ENCODE measurements around the gene NUDT19.
"Not testable (repeated sequence)": the region's sequence is repeated elsewhere in the genome, so short reads cannot be mapped to it uniquely, and the experiment has no call there.

NUDT19 gene

GRCh38 chr19:32691291-32691951, at the start of gene NUDT19:
Gene NUDT19 (plus strand): TSS chr19:32691821. CDS start chr19:32691961, 140 bp downstream.
- DNase-seq (ENCODE audit: low spot score): peak; percentile 79

- no peak for DNase-seq (ENCODE audit: low spot score)
Observed at GRCh38 chr19:32642771-32643170, 48.9 kb upstream of the NUDT19 start.

GRCh38 chr19:32646556-32646955, 45.1 kb upstream of the NUDT19 start:
- DNase-seq (ENCODE audit: low spot score): no peak

GRCh38 chr19:32647361-32647760, 44.3 kb upstream of the NUDT19 start:
- DNase-seq (ENCODE audit: low spot score): no peak

GRCh38 chr19:32649751-32650150, 41.9 kb upstream of the NUDT19 start:
- no peak for DNase-seq (ENCODE audit: low spot score)

GRCh38 chr19:32650671-32651070, 41.0 kb upstream of the NUDT19 start:
- no peak for DNase-seq (ENCODE audit: low spot score)

- DNase-seq (ENCODE audit: low spot score): peak; percentile 45
Observed at GRCh38 chr19:32651729-32652140, 39.9 kb upstream of the NUDT19 start.

- not testable (repeated sequence) for DNase-seq (ENCODE audit: low spot score)
Observed at GRCh38 chr19:32652331-32652730, 39.3 kb upstream of the NUDT19 start.

- DNase-seq (ENCODE audit: low spot score): no peak
Observed at GRCh38 chr19:32652894-32653598, 38.6 kb upstream of the NUDT19 start.

GRCh38 chr19:32653599-32653915, 38.1 kb upstream of the NUDT19 start:
- DNase-seq (ENCODE audit: low spot score): no peak

- not testable (repeated sequence) for DNase-seq (ENCODE audit: low spot score)
Observed at GRCh38 chr19:32656379-32656778, 35.2 kb upstream of the NUDT19 start.

GRCh38 chr19:32658075-32658474, 33.5 kb upstream of the NUDT19 start:
- DNase-seq (ENCODE audit: low spot score): no peak

- DNase-seq (ENCODE audit: low spot score): no peak
Observed at GRCh38 chr19:32658527-32658926, 33.1 kb upstream of the NUDT19 start.

GRCh38 chr19:32661318-32661717, 30.3 kb upstream of the NUDT19 start:
- DNase-seq (ENCODE audit: low spot score): peak; percentile 34

- no peak for DNase-seq (ENCODE audit: low spot score)
Observed at GRCh38 chr19:32662186-32662585, 29.4 kb upstream of the NUDT19 start.

GRCh38 chr19:32666084-32666483, 25.5 kb upstream of the NUDT19 start:
- no peak for DNase-seq (ENCODE audit: low spot score)

- no peak for DNase-seq (ENCODE audit: low spot score)
Observed at GRCh38 chr19:32669310-32669709, 22.3 kb upstream of the NUDT19 start.

- DNase-seq (ENCODE audit: low spot score): no peak
Observed at GRCh38 chr19:32671883-32672593, 19.6 kb upstream of the NUDT19 start.

GRCh38 chr19:32672841-32673240, 18.8 kb upstream of the NUDT19 start:
- DNase-seq (ENCODE audit: low spot score): no peak

- no peak for DNase-seq (ENCODE audit: low spot score)
Observed at GRCh38 chr19:32673573-32673972, 18.0 kb upstream of the NUDT19 start.

- no peak for DNase-seq (ENCODE audit: low spot score)
Observed at GRCh38 chr19:32674153-32674930, 17.3 kb upstream of the NUDT19 start.

Measured in putamen (tissue), 1 donor.